ENCODE results near the gene MST1. TPM values are rescaled to one million over a fixed set of nuclear protein-coding genes. Genes with fewer than 3 reads are reported as not detected.

MST1 gene
- total and polyA plus RNA-seq, 9 of the 15 experiments (the other 6 are each of a cell fraction or from before 2014, with no cell fraction given): 0.08 to 1.8 (median 0.40) TPM

DNA sequence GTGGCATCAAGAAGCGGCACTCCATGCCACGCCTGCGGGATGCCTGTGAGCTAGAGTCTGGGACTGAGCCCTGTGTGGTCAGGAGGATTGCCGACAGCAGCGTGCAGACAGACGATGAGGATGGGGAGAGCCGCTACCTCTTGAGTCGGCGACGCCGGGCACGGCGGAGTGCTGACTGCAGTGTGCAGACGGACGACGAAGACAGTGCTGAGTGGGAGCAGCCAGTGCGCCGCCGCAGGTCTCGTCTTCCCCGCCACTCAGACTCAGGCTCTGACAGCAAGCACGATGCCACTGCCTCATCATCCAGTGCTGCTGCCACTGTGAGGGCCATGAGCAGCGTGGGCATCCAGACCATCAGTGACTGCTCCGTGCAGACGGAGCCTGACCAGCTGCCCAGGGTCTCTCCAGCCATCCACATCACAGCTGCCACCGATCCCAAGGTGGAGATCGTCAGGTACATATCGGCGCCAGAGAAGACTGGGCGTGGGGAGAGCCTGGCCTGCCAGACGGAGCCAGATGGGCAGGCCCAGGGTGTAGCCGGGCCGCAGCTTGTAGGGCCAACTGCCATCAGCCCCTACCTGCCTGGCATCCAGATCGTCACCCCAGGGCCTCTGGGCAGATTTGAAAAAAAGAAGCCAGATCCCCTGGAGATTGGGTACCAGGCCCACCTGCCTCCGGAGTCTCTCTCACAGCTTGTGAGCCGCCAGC, 31.9 kb downstream of the MST1 start:
- no peak for ATAC-seq
- no peak overlapping the region for H3K4me2 ChIP-seq (ENCODE audit: insufficient read depth, low read length)
- CTCF ChIA-PET (ENCODE audit: low intra/inter-chr PET ratio): no interaction called here
- no peaks in the 10 kb centered on the region for H3K79me2 ChIP-seq (ENCODE audit: control insufficient read depth, insufficient read depth, low read length)
- no peaks in the 10 kb centered on the region for H3K9me1 ChIP-seq (ENCODE audit: control insufficient read depth, insufficient read depth, low read length)
- no peak overlapping the region for H2AFZ ChIP-seq (ENCODE audit: low read depth, low read length)
- H3K9me3 ChIP-seq (replicated peaks; ENCODE audit: control insufficient read depth, insufficient read depth, low read depth, low read length): no peaks in the 10 kb centered on the region
- BruUV-seq (replicated peaks): no TSS peak
- in situ Hi-C loops (cut with MboI): no loop called here
- H3K36me3 ChIP-seq (ENCODE audit: control insufficient read depth, insufficient read depth, low read length): no peaks in the 10 kb centered on the region
- intact Hi-C loops (cut with micrococcal nuclease): no loop called here
- 73% methylated on average over 21 of the region's 36 CpGs for WGBS (ENCODE audit: insufficient coverage, low coverage, missing lambda C conversion rate)
- POLR2A ChIA-PET: interaction anchor here (0.6 to 0.8 kb wide), 3 partner anchors 15 to 60 kb away, joined by 3 to 4 read pairs (median 4); no protein-coding TSS in a partner anchor
- H3K27me3 ChIP-seq (ENCODE audit: control insufficient read depth in 2 of 2, insufficient read depth in 2 of 2, low read length in 2 of 2): no peaks in the 10 kb centered on the region
- H3K9ac ChIP-seq (ENCODE audit: insufficient read depth in 1 of 2, low read depth in 2 of 2, low read length in 2 of 2): no peak overlapping the region; a peak in 1 of 4 replicates
- TF ChIP-seq SOX6 (IDR thresholded peaks at IDR 0.05): no peak
- no peak for TF ChIP-seq NR2C1 (IDR thresholded peaks at IDR 0.05)
- no peak for TF ChIP-seq NR2C1 (tag; IDR thresholded peaks at IDR 0.05)
- no peak for DNase-seq (ENCODE audit: extremely low read depth in 1 of 4, low spot score in 3 of 4)
- H3K4me1 ChIP-seq (replicated peaks in 1 of 2; ENCODE audit: control insufficient read depth in 2 of 2, insufficient read depth in 2 of 2, low read length in 2 of 2): peaks cover 0 to 24% of the 10 kb centered on the region in 2 experiments; a peak in 2 of 5 replicates
- no peak for FAIRE-seq
- H3K27ac ChIP-seq (ENCODE audit: extremely low read depth, low read depth, low read length): no peak overlapping the region
- H3K4me3 ChIP-seq: no peak overlapping the region
- no peaks in the 10 kb centered on the region for H4K20me1 ChIP-seq (replicated peaks; ENCODE audit: control insufficient read depth, insufficient read depth, low read length)

DNA sequence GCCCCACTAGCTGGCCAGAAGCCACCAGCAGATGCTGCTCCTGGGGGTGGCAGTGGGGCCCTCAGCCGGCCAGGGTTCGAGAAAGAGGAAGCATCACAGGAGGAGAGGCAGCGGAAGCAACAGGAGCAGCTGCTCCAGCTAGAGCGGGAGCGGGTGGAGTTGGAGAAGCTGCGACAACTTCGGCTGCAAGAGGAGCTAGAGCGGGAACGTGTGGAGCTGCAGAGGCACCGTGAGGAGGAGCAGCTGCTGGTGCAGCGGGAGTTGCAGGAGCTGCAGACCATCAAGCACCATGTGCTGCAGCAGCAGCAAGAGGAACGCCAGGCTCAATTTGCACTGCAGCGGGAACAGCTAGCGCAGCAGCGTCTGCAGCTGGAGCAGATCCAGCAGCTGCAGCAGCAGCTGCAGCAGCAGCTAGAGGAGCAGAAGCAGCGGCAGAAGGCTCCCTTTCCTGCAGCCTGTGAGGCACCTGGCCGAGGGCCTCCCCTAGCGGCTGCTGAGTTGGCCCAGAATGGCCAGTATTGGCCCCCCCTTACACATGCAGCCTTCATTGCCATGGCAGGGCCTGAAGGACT, 32.6 kb downstream of the MST1 start:
- H2AFZ ChIP-seq (ENCODE audit: low read depth, low read length): no peak overlapping the region
- in situ Hi-C loops (cut with MboI): no loop called here
- H3K27ac ChIP-seq (ENCODE audit: extremely low read depth, low read depth, low read length): no peak overlapping the region
- no peaks in the 10 kb centered on the region for H3K36me3 ChIP-seq (ENCODE audit: control insufficient read depth, insufficient read depth, low read length)
- no peaks in the 10 kb centered on the region for H3K9me1 ChIP-seq (ENCODE audit: control insufficient read depth, insufficient read depth, low read length)
- no peaks in the 10 kb centered on the region for H3K79me2 ChIP-seq (ENCODE audit: control insufficient read depth, insufficient read depth, low read length)
- no peaks in the 10 kb centered on the region for H3K9me3 ChIP-seq (replicated peaks; ENCODE audit: control insufficient read depth, insufficient read depth, low read depth, low read length)
- no peaks in the 10 kb centered on the region for H4K20me1 ChIP-seq (replicated peaks; ENCODE audit: control insufficient read depth, insufficient read depth, low read length)
- no peak overlapping the region for H3K4me2 ChIP-seq (ENCODE audit: insufficient read depth, low read length)
- no TSS peak for BruUV-seq (replicated peaks)
- FAIRE-seq (no peak), ATAC-seq (peak; percentile 83), DNase-seq (ENCODE audit: extremely low read depth in 1 of 4, low spot score in 3 of 4) (peak in 3 of 4 experiments; percentile 19 to 28 (median 21))
- 40% methylated on average over 12 of the region's 18 CpGs for WGBS (ENCODE audit: insufficient coverage, low coverage, missing lambda C conversion rate)
- ChIA-PET CTCF (ENCODE audit: low intra/inter-chr PET ratio) (no interaction called here), POLR2A (interaction anchor here (0.6 to 0.7 kb wide), 2 partner anchors 16 to 21 kb away, joined by 3 to 4 read pairs; no protein-coding TSS in a partner anchor)
- no peaks in the 10 kb centered on the region for H3K27me3 ChIP-seq (ENCODE audit: control insufficient read depth in 2 of 2, insufficient read depth in 2 of 2, low read length in 2 of 2)
- no peak overlapping the region for H3K4me3 ChIP-seq
- intact Hi-C loops (cut with micrococcal nuclease): no loop called here
- H3K4me1 ChIP-seq (replicated peaks in 1 of 2; ENCODE audit: control insufficient read depth in 2 of 2, insufficient read depth in 2 of 2, low read length in 2 of 2): peaks cover 0 to 32% of the 10 kb centered on the region in 2 experiments; a peak in 2 of 5 replicates
- no peak overlapping the region for H3K9ac ChIP-seq (ENCODE audit: insufficient read depth in 1 of 2, low read depth in 2 of 2, low read length in 2 of 2)
- peak; percentile 49; the same call in 1 of the 2 replicates for TF ChIP-seq REST (IDR thresholded peaks at IDR 0.05; ENCODE audit: borderline replicate concordance)
- no peak for TF ChIP-seq REST (CRISPR knock-in tag; IDR thresholded peaks at IDR 0.05; ENCODE audit: low read depth)
